GM19193 (cell line): ENCODE measurements around the gene EIF4G3.

Experiments
- POLR2A ChIP-seq: IDR thresholded peaks from 4 replicates; pipeline ENCODE4 v1.6.1; 2011; ENCODE audit not compliant: insufficient read depth, insufficient read length; ENCODE audit errors: extremely low read depth

The EIF4G3 gene

DNA sequence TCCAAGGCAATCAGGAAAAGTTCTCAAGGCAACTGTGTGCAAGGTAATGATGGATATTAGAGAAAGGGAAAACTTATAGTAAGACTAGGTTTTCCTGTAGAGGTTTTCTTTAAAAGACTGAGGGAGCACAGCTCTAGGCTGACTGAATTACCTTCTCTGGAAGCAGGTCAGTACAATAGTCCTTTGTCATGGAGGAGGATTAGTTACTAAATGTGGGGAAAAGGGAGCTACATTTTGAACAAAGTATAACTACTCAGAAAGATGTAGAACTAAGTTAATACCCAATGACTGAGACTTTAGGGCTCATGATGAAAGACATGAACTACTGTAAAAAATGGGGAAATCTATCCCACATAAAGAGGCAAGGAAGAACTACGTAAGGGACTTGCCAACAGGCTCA lies 241.0 kb downstream of the EIF4G3 start:
- no peak for TF ChIP-seq POLR2A

GRCh38 chr1:20932437-20932977 lies 244.2 kb downstream of the EIF4G3 start:
- TF ChIP-seq POLR2A: no peak

DNA sequence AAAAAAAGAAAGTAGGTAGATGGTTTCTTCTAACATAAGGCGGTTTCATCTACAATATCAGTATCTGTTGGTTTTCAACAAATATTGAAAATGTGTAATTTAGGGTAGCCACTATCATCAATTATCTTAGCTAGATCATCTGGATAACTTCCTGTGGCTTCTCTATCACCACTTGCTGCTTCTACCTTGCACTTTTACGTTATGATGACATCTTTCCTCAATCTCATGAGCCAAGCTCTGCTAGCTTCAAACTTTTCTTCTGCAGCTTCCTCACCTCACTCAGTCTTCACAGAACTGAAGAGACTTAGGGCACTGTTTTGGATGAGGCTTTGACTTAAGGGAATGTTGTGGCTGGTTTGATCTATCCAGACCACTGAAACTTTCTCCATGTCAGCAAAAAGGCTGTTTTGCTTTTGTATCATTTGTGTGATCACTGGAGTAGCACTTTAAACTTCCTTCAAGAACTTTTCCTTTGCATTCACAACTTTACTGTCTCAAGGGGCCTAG lies 244.7 kb downstream of the EIF4G3 start:
- no peak for TF ChIP-seq POLR2A

GRCh38 chr1:20930427-20930826 lies 246.3 kb downstream of the EIF4G3 start:
- no peak for TF ChIP-seq POLR2A

DNA sequence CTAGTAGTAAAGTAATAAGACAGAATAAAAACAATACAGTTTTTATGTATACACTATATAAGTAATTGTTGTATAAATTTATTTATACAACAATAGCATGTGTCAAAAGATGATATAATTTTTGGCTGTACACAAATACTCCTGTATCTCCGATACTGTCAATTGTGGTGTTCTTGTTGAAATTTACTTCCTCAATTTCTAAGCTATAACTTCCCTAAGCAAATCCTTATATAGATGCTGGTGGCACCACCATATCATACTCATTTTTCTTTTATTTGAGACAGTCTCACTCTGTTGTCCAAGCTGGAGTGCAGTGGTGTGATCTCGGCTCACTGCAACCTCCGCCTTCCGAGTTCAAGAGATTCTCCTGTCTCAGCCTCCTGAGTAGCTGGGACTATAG lies 248.6 kb downstream of the EIF4G3 start:
- TF ChIP-seq POLR2A: no peak

DNA sequence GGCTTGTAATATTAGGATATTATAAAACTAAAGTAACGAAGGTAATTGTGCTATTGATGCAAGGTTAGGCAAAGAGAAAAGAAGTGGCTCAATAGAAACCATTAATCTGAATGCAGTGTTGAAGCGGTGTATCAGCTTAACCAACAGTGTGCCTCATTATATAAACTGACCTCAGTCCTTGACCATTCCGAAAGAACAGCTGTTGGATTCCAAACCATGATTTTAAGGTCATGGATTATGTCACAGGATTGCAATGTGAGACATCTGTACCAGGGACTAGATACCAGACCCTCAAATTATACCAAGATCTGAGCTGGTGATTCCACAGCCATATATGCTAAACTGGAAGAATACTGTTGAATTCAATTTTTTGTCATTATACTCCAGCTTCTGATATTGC lies 255.4 kb downstream of the EIF4G3 start:
- no peak for TF ChIP-seq POLR2A

GRCh38 chr1:20913242-20913641 lies 263.5 kb downstream of the EIF4G3 start:
- TF ChIP-seq POLR2A: no peak

DNA sequence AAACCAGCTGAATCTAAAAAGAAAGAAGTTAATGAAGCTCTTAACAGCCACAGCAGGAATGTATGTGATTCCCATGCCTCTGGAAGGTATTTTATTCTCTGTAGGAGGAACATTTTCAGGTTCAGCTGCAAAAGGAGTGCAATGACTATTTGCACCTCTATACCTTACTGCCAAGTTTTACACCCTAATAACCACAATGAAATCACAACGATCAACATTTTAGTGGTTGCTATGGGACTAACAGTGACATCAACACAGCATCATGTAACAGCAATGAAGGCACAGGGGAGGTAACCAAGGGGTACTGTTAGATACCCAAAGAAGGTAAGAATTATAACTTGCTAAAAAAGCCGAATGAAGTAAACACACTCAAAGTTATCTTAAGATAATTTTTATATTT lies 273.3 kb downstream of the EIF4G3 start:
- no peak for TF ChIP-seq POLR2A

- no peak for TF ChIP-seq POLR2A
Observed at GRCh38 chr1:20900056-20900455, 276.6 kb downstream of the EIF4G3 start.

DNA sequence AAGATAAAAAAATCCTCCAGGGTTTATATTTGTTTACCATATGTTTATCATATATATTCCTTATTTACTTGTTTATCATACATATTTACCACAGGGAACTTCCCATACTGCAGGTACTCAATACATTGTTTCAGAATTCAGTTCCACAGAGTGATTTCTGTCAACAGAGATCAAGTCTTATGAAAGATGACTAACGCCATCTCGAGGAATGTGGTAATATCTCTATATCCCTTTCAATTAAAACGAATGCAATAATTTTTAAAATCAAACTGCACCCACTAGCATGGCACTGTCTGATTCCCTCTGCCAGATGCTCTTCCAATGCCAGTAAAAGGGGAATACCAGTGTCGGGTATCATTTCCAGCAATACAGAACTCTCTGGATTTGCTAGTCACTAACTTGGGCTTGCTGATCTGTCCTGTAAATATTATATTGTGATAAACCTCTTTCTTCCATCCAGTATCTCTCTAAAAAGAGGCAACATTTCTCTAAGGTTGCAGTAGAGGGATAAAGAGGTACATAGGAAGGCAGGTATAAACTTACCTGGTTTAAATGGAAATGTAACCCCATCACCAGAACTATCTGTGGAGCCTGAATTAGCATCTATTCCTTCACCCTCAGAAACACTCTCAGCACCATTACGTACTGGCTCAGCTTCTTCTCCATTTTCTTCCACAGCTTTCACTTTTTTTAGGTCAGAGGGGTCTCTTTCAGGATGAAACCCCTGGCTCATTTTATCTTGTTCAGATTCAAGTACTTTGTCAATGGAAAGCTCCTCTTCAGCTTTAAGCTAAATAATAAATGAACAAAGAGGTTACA lies 277.3 kb downstream of the EIF4G3 start:
- no peak for TF ChIP-seq POLR2A

GRCh38 chr1:20896826-20897225 lies 279.9 kb downstream of the EIF4G3 start:
- TF ChIP-seq POLR2A: no peak

DNA sequence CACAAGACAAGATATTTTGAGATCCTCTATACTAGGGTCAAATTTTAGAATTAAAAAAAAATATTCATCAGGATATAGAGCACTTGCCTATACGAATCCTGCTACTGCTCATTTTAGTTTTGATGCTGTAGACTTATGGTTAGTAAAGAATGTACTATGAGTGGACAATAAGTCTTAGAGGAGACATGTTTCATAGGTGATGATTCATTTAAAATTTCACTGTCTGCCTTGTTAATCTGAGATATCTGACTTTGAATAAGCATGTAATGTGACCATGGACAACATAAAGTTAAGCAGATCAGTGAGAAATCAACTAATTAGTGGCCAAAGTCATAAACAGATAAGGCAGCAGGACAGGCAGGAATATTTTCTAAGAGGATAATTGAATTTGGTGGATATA lies 282.8 kb downstream of the EIF4G3 start:
- TF ChIP-seq POLR2A: no peak

DNA sequence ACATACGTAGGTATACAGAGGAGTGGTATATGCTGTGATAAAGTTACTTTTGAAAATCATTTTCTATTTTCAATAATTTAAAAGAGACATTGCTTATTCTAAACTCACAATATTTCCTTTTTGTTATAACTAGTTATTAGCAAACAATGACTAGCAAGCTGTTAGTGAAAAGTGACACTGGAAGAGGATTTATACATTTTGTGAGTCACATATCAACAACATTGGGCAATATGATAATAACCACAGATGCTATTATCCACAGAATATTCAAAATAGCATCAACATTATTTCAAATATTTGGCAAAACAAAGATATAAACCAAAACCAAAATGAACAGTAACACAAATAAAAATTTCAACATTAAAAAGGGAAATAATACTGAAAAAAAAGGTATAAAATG lies 285.6 kb downstream of the EIF4G3 start:
- TF ChIP-seq POLR2A: no peak

DNA sequence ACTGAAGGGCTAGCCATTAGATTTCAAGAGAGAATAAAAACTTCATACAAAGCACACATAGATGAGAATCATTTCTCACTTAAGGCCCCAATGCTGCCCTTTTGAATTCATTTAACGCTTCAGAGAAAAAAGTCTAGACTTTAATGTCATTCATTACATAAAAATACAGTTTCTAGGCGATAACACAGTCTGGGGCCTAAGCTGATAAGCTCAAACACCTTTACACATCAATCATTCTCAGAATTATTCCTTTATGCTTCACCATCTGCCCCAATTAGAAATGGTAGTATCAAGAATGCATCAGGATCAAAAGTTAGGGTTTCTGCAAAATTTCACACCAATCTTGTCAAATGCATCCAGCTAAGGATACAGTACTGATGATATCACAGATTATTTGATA lies 289.5 kb downstream of the EIF4G3 start:
- TF ChIP-seq POLR2A: no peak

DNA sequence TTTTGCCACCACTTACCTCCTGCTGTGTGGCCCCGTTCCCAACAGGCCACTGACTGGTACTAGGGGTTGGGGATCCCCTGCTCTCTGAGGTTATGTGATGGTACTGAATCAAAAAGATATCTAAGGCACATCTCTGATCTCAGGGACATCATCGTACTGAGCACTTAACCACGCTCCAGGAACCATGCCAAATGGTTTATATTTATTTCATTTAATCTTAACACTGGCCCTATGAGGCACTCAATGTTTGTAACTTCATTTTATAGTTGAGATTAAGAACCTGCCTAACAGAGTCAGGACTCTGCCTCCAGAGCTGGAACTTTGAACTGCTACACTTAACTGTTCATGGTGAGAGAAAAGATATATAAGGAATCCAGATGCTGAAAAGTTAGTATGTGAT lies 291.6 kb downstream of the EIF4G3 start:
- TF ChIP-seq POLR2A: no peak

GRCh38 chr1:20884513-20884912 lies 292.2 kb downstream of the EIF4G3 start:
- no peak for TF ChIP-seq POLR2A

- no peak for TF ChIP-seq POLR2A
Observed at GRCh38 chr1:20883766-20884165, 292.9 kb downstream of the EIF4G3 start.

DNA sequence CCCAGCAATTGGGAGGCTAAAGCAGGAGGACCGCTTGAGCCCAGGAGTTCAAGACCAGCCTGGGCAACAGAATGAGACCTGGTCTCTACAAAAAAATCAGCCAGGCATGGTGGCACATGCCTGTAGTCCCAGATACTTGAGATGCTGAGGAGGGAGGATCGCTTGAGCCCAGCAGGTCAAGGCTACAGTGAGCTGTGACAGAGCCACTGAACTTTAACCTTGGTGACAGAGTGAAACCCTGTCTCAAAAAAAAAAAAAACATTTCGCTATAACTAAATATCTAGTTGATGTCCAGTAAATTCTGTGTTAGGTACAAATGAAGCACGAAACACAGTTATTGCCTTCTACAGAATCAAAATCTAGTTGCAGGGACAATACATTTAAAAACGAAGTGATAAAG lies 293.9 kb downstream of the EIF4G3 start:
- TF ChIP-seq POLR2A: no peak

- no peak for TF ChIP-seq POLR2A
Observed at GRCh38 chr1:20878799-20879198, 297.9 kb downstream of the EIF4G3 start.
